ENCODE results near the gene CIPC.

CIPC gene

DNA sequence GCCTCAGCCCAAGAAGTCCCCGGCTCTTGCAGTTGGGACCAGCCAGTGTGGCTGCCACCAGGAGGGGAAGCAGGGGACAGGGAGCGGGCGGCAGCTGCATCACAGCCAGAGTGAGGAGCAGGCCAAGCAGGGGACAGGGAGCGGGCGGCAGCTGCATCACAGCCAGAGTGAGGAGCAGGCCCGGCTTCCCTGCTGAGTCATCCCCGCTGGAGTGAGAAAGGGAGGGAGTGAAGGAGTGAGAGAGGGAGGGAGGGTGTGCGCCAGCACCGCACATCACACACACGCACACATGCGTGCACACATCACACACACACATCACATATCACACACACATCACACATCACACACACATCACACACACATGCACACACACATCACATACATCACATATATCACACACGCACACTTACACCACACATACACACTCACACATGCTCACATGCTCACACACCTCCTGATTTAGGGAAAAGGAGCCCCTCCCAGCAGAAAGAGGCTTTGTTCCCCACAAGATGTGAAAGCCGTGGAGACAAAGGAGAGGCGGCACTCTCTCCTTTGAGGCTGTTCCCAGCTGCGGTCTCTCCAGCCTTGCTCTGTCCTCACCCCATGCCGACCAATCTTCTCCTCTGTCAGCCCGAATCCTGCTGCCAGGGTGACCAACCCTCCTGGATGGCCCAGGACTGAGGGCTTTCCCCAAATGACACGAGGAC lies 60.3 kb downstream of the CIPC start:
- Histone ChIP-seq H3K4me1 (ENCODE audit: insufficient read depth, low read length) (no peaks in the 10 kb centered on the region), H3K36me3 (ENCODE audit: insufficient read depth, low read length) (no peaks in the 10 kb centered on the region), H3K9me3 (ENCODE audit: insufficient read depth, low read length, severe bottlenecking) (no peaks in the 10 kb centered on the region), H3K27me3 (ENCODE audit: insufficient read depth, low read length, poor library complexity) (peaks cover 8% of the 10 kb centered on the region), H4K20me1 (ENCODE audit: insufficient read depth, low read length) (no peaks in the 10 kb centered on the region), H3K9ac (ENCODE audit: low read depth, low read length) (no peak overlapping the region), H3K79me2 (ENCODE audit: insufficient read depth, low read length) (no peaks in the 10 kb centered on the region), H2AFZ (ENCODE audit: low read depth, low read length) (no peak overlapping the region), H3K4me3 (ENCODE audit: low read depth in 1 of 2, low read length in 2 of 2) (no peak overlapping the region), H3K27ac (ENCODE audit: low read length) (no peak overlapping the region), H3K4me2 (ENCODE audit: insufficient read depth, low read length) (no peak overlapping the region)
- ATAC-seq (ENCODE audit: insufficient read depth, low read depth) (peak; percentile 44; the same call in 2 of the 3 replicates), DNase-seq (no peak)
- TF ChIP-seq EZH2 (IDR thresholded peaks at IDR 0.05; ENCODE audit: borderline replicate concordance, low read depth, low read length, severe bottlenecking): no peak
- TF ChIP-seq, protein P1, sequence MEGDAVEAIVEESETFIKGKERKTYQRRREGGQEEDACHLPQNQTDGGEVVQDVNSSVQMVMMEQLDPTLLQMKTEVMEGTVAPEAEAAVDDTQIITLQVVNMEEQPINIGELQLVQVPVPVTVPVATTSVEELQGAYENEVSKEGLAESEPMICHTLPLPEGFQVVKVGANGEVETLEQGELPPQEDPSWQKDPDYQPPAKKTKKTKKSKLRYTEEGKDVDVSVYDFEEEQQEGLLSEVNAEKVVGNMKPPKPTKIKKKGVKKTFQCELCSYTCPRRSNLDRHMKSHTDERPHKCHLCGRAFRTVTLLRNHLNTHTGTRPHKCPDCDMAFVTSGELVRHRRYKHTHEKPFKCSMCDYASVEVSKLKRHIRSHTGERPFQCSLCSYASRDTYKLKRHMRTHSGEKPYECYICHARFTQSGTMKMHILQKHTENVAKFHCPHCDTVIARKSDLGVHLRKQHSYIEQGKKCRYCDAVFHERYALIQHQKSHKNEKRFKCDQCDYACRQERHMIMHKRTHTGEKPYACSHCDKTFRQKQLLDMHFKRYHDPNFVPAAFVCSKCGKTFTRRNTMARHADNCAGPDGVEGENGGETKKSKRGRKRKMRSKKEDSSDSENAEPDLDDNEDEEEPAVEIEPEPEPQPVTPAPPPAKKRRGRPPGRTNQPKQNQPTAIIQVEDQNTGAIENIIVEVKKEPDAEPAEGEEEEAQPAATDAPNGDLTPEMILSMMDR (IDR thresholded peaks at IDR 0.05; ENCODE audit: borderline replicate concordance, extremely low read depth, low read length, poor library complexity, severe bottlenecking): no peak

DNA sequence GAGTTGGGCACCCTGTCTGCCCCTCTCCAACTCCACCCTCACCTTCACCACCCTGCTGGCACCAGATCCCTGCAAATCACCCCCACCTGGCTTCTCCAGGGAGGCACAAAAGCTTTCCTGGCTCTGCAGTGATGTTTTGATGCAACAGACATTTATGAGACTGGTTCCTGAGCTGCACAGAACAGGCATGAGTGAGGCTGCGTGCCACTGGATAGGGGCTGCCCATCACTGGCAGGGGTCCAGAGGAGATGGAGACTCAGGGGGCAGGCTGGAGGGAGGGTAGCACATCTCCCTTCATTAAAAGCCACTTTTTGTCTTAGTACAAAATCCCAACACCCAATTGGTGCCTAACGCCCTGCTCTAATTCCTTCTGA lies 60.8 kb downstream of the CIPC start:
- no peak overlapping the region for H2AFZ ChIP-seq (ENCODE audit: low read depth, low read length)

DNA sequence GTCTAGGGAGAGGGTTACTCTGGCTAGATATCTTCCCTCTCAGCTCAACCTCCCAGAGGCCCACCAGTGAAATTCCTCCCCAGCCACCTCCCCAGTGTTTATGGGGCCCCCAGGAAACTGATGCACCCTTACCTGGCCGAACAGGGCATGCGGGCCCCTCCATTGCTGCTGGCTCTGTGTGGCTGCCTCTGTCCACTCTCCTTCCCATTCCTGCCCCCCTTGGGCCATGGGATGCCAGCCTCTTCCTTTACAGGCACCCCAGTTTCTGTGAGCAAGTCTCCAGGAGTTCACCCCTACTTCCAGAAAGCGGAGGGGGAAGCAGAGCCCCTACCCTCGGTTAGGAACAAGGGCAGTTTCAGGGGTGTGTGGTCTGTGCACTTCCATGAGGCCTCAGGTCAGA lies 63.0 kb downstream of the CIPC start:
- no peak for ATAC-seq (ENCODE audit: insufficient read depth, low read depth)
- Histone ChIP-seq H3K79me2 (ENCODE audit: insufficient read depth, low read length) (no peaks in the 10 kb centered on the region), H3K4me1 (ENCODE audit: insufficient read depth, low read length) (no peaks in the 10 kb centered on the region), H3K27me3 (ENCODE audit: insufficient read depth, low read length, poor library complexity) (peaks cover 8% of the 10 kb centered on the region), H3K9ac (ENCODE audit: low read depth, low read length) (no peak overlapping the region), H3K27ac (ENCODE audit: low read length) (no peak overlapping the region), H3K9me3 (ENCODE audit: insufficient read depth, low read length, severe bottlenecking) (no peaks in the 10 kb centered on the region), H3K4me3 (ENCODE audit: low read depth in 1 of 2, low read length in 2 of 2) (no peak overlapping the region), H3K36me3 (ENCODE audit: insufficient read depth, low read length) (no peaks in the 10 kb centered on the region), H4K20me1 (ENCODE audit: insufficient read depth, low read length) (no peaks in the 10 kb centered on the region), H2AFZ (ENCODE audit: low read depth, low read length) (no peak overlapping the region), H3K4me2 (ENCODE audit: insufficient read depth, low read length) (no peak overlapping the region)
- DNase-seq: no peak
- no peak for TF ChIP-seq EZH2 (IDR thresholded peaks at IDR 0.05; ENCODE audit: borderline replicate concordance, low read depth, low read length, severe bottlenecking)
- TF ChIP-seq, protein P1 (IDR thresholded peaks at IDR 0.05; ENCODE audit: borderline replicate concordance, extremely low read depth, low read length, poor library complexity, severe bottlenecking): no peak

More for the DNA sequence above, 60.8 kb downstream of the CIPC start:
- Histone ChIP-seq H3K79me2 (ENCODE audit: insufficient read depth, low read length) (no peaks in the 10 kb centered on the region), H3K36me3 (ENCODE audit: insufficient read depth, low read length) (no peaks in the 10 kb centered on the region), H3K9ac (ENCODE audit: low read depth, low read length) (no peak overlapping the region), H4K20me1 (ENCODE audit: insufficient read depth, low read length) (no peaks in the 10 kb centered on the region), H3K4me2 (ENCODE audit: insufficient read depth, low read length) (no peak overlapping the region), H3K27me3 (ENCODE audit: insufficient read depth, low read length, poor library complexity) (peaks cover 8% of the 10 kb centered on the region), H3K4me3 (ENCODE audit: low read depth in 1 of 2, low read length in 2 of 2) (no peak overlapping the region), H3K4me1 (ENCODE audit: insufficient read depth, low read length) (no peaks in the 10 kb centered on the region), H3K9me3 (ENCODE audit: insufficient read depth, low read length, severe bottlenecking) (no peaks in the 10 kb centered on the region), H3K27ac (ENCODE audit: low read length) (no peak overlapping the region)
- TF ChIP-seq, protein P1 (IDR thresholded peaks at IDR 0.05; ENCODE audit: borderline replicate concordance, extremely low read depth, low read length, poor library complexity, severe bottlenecking): no peak
- TF ChIP-seq EZH2 (IDR thresholded peaks at IDR 0.05; ENCODE audit: borderline replicate concordance, low read depth, low read length, severe bottlenecking): no peak
- ATAC-seq (ENCODE audit: insufficient read depth, low read depth) (no peak), DNase-seq (no peak)
